GM21515 (cell line): ENCODE data around the gene ZBTB8A.
"Not testable (repeated sequence)": the region's sequence is repeated elsewhere in the genome, so short reads cannot be mapped to it uniquely, and the experiment has no call there.

Experiments
- ATAC-seq: cut with Tn5 transposase; IDR thresholded peaks from one replicate; pipeline ENCODE4 v1.9.1; 2021; ENCODE audit not compliant: unreplicated experiment

Gene ZBTB8A

DNA sequence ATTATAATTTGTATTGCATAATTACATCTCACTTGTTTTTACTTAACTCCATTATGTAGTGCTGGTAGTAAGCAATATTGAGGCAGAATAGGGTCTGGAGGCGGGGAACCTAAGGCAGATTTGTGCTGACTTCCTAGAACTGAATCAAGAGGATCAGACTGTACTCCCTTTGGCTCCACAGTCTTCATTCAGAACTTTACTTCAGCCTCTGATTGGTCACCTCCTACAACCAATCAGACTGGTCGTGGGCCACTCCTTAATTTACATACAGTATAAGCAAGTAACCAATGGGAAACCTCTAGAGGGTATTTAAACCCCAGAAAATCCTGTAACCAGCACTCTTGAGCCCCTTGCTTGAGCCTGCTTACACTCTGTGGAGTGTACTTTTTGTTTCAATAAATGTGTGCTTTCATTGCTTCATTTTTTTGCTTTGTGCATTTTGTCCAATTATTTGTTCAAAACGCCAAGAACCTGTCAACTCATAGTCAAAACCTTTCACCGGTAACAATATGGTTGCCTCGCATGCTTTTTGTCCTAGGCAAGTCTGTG, 79.5 kb downstream of the ZBTB8A start:
- ATAC-seq = no peak

DNA sequence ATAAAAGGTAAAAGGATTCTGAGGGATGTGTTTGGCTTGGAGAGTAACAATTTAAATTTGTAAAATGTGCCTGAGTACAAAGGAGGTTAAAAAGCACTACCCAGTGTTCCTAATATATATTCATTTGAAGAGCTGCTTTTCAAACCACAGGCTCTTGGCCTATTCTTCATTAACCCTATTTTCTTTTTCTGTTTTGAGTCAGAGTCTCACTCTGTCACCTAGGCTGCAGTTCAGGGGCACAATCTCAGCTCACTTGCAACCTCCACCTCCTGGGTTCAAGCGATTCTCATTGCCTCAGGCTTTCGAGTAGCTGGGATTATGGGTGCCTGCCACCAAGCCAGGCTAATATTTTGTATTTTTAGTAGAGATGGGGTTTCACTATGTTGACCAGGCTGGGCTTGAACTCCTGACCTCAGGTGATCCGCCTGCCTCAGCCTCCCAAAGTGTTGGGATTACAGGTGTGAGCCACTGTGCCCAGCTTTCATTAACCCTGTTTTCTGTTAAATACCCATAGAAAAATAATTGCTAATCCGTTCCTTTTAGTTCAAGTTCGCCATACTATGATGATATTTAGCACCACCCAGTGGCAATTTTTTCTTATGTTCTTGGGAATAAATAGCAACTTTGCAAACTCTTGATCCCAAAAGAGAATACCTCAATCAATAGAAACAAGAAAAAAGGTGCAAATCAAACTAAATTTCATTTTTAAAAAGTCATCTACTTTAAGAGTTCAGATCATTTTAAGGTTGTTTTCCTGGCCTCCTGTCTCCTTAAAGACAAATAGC, 80.7 kb downstream of the ZBTB8A start:
- peak; percentile 66 for ATAC-seq

DNA sequence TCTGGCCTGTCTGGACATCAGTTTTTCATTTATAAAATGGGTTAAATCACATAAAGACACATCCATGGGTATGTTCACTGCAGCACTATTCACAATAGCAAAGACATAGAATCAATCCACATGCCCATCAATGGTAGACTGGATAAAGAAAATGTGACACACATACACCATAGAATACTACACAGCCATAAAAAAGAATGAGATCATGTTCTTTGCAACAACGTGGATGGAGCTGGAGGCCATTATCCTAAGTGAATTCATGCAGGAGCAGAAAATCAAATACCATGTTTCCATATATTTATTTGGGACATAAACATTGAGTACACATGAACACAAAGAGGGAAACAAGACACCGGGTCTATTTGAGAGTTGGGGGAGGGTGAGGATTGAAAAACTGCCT, 83.0 kb downstream of the ZBTB8A start:
- ATAC-seq = no peak

DNA sequence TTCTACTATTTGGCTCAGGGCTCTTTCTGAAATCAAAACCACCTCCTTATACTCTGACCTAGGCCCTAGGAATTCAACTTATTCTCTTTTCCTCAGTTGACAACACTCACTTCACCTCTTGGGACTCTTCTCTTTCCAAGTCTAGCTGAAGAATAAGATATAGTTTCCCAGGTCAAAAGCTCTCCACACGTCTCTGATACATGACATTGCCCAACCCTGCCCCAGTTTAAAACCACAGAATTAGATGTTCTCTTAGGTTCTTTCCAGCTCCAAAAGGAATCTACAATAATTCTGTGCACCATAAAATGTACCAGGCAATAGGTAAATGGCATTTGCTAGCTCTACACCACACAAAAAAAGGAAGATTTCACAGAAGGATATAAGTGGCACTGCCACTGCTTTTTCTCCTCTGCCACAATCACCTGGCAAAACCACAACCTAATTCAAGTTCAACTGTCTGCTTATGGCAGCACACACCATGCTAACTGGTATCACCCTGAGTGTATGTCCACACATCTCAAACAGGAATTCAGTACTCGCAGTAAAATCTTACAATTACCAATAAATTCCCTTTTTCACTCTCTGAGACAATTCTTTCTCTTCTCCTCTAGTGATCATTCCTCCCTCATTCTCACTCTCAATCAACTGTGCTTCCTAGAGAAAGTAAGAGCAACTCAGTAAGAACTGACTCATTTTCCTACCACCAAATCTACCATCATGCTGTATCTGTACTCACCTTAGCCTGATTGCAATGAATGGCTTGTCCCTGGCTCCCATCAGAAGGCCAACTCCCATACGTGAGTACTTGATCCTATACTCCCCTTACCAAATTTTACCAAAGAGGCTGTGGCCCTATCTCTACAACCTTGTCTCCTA, 83.8 kb downstream of the ZBTB8A start:
- no peak for ATAC-seq

DNA sequence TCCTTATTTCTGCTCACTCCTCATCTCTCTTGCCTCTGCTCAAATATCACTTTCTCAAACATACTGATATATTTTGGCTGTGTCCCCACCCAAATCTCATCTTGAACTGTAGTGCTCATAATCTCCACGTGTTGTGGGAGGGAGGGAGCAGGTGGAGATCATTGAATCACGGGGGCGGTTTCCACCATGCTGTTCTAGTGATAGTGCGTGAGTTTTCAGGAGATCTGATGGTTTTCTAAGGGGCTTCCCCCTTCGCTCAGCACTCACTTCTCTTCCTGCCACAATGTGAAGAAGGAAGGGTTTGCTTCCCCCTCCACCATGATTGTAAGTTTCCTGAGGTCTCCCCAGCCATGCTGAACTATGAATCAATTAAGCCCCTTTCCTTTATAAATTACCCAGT, 84.5 kb downstream of the ZBTB8A start:
- ATAC-seq = no peak

DNA sequence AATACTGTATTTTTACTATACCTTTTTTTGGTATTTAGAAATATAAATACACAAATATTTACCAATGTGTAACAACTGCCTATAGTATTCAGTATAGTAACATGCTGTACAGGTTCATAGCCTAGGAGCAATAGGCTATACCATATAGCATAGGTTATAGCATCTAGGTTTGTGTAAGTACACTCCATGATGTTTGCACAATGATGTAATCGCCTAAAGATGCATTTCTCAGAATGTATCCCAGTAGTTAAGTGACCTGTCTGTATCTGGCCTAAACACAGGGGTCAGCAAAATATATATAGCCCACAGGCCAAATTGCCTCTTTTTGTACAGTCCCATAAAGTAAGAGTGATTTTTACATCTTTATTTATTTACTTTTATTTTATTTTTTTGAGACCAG, 86.9 kb downstream of the ZBTB8A start:
- ATAC-seq = no peak

DNA sequence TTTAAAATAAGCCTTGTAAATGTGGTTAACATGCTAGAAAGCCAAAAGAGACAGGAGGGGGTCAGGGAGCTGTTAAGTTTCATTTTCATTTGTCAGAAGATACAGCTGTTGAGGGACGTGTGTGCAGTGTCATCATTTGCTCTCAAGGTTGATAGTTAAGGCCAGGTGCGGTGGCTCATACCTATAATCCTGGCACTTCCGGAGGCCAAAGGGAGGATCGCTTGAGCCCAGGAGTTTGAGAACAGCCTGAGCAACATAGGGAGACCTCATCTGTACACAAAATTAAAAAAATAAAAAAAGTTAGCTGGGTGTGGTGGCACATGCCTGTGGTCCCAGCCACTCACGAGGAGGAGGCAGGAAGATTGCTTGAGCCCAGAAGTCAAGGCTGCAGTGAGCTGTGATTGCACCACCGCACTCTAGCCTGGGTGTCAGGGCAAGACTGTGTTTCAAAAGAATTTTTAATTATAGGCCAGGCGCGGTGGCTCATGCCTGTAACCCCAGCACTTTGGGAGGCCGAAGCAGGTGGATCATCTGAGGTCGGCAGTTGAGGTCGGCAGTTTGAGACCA, 88.5 kb downstream of the ZBTB8A start:
- ATAC-seq = peak; percentile 63

DNA sequence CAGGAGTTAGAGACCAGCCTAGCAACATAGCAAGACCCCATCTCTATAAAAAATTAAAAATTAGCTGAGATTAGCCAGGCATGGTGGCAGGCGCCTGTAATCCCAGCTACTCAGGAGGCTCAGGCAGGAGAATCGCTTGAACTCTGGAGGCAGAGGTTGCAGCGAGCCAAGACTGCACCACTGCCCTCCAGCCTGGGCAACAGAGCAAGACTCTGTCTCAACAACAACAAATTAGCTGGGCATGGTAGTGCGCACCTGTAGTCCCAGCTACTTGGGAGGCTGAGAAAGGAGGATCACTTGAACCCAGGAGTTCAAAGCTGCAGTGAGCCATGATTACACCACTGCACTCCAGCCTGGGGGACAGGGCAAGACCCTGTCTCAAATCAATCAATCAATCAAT, 90.9 kb downstream of the ZBTB8A start:
- ATAC-seq = not testable (repeated sequence)

DNA sequence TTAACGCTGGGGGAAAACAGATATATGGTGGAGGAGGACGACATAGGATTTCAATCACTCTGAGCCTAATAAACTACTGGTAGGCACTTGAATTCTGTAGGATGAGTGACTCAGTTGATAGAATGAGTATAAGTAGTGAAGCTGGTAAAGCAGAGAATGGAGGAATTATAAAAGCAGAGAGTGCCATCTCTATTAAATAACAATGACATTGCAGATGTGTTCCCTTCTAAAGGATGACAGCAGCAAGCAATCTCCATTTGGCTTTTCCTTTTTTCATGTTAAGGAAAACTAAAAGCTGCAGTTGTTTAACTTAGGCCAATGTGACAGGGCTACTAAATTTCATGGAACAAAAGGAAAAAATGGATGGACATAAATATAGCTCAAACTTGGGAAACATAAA, 93.6 kb downstream of the ZBTB8A start:
- no peak for ATAC-seq

DNA sequence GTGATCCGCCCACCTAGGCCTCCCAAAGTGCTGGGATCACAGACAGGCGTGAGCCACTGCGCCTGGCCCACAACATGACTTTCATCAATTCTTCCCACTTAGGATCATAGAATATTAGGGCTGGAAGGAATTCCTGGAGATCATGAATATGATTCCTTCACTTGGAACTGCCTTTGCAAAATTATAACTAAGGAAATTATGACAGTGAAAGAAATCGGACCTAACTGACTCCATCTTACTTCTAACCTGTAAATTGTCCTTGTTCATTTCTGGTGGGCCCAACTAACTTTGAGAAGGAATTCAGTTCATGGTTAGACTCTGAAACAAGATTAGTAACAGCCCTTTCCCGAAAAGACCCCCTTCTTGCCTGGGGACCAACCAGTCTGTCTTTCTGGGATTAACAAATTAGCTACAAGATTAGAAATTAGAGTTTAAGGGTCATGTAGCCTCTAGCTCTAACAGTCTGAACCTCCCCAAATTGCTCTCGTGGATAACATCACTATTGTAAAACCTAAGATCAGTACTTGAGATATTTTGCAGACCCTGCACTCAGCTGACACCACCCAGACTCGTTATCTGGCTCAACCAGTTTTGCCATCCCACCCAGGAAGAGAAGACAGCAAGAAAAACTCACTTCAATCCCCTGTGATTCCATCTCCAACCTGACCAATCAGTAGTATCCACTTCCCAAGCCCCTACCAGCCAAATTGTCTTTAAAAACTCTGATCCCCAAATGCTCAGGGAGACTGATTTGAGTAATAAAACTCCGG, 96.5 kb downstream of the ZBTB8A start:
- ATAC-seq = no peak

DNA sequence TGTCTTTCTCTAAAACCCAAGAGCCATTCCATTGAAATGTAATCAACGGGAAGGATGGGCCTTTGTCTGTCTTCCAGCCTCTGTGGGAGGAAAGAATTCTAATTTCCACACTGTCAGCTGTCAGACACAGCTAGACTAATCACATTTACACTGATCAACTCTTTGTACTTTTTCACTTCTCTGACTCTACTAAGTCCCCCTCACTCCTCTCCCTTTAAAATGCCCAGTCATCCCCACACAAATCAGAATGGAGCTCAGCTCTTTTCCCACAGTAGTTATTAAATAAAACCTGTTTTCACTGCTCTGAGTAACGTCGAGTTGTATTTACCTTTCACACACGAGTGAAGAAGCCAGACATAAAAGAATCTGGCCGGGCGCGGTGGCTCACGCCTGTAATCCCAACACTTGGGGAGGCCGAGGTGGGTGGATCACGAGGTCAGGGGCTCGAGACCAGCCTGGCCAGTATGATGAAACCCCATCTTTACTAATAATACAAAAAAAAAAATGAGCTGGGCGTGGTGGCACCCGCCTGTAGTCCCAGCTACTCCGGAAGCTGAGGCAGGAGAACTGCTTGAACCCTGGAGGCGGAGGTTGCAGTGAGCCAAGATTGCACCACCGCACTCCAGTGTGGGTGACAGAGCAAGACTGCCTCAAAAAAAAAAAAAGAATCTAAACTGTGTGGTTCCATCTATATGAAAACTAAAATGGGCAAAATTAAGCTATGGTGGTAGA, 97.9 kb downstream of the ZBTB8A start:
- no peak for ATAC-seq

DNA sequence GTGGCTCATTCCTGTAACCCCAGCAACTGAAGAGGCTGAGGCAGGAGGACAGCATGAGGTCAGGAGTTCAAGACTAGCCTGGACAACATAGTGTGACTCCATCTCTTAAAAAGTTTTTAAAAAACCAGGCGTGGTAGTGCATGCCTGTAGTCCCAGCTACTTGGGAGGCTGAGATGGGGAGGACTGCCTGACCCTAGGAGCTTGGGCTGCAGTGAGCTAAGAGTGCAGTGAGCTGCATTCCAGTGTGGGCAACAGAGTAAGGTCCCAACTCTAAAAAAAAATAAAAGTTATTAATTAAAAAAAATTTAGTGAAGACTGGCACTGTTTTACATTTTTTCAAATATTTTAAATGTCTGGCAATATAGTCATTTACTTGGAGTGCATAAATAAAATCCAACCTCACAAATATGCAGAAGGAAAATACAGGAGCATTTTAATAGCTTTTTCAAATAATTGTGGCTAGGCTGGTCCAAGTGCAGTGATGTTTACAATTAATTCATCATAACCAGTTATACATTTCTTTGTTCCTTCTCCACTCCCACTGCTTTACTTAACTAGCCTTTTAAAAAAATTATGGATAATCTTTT, 100.4 kb downstream of the ZBTB8A start:
- no peak for ATAC-seq

DNA sequence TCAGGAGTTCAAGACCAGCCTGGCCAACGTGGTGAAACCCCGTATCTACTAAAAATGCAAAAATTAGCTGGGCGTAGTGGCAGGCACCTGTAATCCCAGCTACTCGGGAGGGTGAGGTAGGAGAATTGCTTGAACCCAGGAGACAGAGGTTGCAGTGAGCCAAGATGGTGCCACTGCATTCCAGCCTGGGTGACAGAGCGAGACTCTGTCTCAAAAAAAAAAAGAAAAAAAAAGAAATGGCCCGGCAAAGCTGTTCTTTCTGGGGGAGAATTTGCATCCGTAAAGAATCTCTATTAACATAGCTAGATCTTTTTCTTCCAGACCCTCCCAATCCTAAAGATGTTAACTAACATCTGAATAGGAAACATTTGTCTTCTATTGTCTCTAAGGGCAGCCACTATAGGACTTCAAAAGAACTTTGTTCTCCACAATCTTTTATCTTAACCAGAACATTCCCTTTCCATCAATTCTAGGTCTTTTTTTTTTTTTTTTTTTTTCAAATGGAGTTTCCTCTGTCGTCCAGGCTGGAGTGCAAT, 103.1 kb downstream of the ZBTB8A start:
- not testable (repeated sequence) for ATAC-seq

DNA sequence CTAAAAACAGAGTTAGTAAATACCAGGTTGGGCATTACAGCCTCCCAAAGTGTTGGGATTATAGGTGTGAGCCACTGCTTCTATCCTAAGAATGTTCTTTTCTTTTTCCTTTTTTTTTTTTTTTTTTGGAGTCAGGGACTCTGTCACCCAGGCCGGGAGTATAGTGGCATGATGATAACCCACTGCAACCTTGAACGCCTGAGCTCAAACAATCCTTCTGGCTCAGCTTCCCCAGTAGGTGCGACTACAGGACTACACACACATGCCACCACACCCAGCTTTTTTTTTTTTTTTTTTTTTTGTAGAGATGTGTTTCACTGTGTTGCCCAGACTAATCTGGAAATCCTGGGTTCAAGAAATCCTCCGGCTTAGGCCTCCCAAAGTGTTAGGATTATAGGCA, 105.2 kb downstream of the ZBTB8A start:
- no peak for ATAC-seq

DNA sequence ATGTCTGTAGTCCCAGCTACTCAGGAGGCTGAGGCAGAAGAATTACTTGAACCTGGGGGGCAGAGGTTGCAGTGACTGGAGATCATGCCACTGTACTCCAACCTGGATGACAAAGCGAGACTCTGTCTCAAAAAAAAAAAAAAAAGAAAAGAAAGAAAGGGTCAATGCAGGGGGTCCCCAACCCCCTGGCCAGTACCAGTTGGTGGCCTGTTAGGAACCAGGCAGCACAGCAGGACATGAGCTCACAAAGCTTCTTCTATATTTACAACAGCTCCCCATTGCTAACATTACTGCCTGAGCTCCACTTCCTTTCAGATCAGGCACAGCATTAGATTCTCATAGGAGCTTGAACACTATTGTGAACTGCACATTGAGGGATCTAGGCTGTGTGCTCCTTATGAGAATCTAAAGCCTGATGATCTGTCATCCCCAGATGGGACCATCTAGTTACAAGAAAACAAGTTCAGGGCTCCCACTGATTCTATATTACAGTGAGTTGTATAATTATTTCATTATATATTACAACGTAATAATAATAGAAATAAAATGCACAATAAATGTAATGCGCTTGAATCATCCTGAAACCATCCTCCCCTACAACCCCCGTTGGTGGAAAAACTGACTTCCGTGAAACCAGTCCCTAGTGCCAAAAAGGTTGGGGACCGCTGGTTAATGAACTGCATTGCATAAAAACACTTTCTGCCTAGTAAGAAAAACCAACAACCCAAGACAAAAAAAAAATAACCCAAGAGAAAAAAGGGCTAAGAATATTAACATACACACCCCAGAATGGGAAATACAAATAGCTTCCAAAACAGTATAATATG, 108.3 kb downstream of the ZBTB8A start:
- ATAC-seq = no peak

DNA sequence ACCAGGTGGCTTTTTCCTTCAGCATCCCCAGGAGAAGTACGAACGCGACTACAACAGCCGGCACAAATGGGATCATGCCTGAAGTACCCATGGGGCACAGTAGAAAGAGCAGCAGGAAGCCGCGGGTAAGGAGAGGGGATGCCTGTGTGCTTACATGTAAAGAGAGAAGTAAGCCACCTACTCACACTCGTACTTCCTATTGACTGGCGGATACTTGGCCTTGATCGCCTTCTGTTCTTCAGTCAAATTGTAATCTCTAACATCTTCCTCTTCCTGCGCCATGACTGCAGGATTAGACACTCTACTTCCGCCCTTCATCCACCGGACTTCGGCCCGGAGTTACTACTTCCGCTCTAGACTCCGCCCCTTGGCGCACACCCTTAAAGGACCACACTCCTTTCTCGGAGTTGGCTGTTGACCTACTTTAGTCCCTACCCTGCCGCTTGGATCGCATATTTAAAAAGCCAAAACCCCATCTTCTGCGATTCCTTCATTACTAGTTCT, 111.1 kb downstream of the ZBTB8A start, which contains the start of gene ZBTB8OS:
Gene ZBTB8OS, minus strand, starts transcription at position 303 of the 504 bp plus-strand sequence. Its CDS starts 21 bp downstream, at position 282.
- peak; percentile 69 for ATAC-seq

DNA sequence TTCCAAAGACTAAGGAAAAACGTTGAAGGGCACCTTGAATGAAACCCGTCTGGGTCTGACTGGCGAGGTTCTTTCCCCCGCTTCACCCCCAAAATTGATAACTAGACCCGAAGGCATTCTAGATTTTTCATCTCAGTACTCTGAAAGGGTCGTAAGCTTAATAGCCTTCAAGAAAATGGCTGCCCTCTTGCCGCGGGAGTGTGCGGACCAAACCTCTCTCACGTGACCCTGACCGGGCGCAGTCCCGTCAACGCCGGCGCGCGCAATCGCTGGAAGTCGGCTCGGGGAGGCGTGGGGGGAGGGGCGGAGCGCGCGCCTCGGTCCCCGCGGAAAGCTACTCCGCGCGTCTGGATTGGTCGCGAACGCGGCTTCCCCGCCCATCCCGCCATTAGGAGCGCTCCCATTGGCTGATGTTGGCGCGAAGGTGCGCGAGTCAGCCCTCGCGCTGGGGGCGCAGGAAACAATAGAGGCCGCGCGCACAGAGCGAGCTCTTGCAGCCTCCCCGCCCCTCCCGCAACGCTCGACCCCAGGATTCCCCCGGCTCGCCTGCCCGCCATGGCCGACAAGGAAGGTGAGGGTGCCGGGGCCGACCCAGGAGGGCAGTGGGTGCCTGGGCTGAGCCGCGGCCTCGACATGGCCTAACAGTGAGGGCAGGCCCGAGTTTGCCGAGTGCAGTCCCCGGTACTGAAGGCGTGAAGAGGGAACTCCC, 111.7 kb downstream of the ZBTB8A start, which contains the start of gene RBBP4:
Gene RBBP4, plus strand, starts transcription at position 457 of the 709 bp plus-strand sequence. Its CDS starts 99 bp downstream, at position 556.
- ATAC-seq = peak; percentile 76
